Medulla oblongata (tissue), 1 donor: Measurements from ENCODE around the gene OPRL1.
"Not testable (repeated sequence)": the region's sequence is repeated elsewhere in the genome, so short reads cannot be mapped to it uniquely, and the experiment has no call there.

ENCODE experiments used
- DNase-seq: peaks from one replicate; pipeline ENCODE4 v3.0.0-alpha.2; 2015; ENCODE audit errors: extremely low spot score

OPRL1 gene

DNA sequence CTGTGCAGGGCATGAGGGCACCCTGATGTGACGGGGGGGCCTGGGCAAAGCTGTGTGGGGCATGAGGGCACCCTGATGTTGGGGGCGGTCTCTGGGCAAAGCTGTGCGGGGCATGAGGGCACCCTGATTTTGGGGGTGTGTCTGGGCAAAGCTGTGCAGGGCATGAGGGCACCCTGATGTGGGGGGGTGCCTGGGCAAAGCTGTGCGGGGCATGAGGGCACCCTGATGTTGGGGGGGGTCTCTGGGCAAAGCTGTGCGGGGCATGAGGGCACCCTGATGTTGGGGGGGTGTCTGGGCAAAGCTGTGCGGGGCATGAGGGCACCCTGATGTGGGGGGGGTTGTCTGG lies 37.5 kb downstream of the OPRL1 start:
- not testable (repeated sequence) for DNase-seq

GRCh38 chr20:64119301-64119680 lies 39.4 kb downstream of the OPRL1 start:
- no peak for DNase-seq

DNA sequence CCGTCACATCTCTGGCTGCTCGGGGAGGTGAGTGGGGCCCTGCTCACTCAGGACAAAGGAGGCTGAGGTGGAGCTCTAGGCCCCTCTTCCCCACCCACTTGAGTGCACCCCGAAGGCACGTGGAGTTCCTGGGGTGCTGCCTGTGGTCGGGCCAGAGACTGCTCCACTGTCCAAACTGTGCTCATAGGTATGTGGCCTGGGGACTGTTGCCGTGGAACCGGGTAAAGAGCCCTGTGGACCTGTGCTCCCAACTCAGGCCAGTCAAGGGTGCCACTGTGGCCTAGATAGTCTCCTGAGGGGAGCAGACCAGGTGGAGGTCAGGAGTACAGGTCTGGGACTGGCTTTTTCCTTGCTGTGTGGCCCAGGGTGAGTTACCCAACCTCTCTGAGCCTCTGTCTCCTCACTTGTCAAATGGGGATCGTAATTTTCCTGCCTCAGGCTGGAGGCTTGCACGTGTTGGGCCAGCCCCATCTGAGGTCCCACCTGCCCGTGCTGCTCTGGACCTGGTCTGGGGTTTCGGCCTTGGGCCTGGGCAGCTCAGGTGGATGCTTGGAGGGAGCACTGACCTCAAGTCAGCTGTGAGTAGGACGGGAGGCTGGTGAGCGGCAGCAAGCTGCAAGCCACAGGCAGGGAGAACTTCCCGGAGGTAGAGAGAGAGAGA lies 39.9 kb downstream of the OPRL1 start:
- DNase-seq, result no peak

- no peak for DNase-seq
These were observed 41.7 kb downstream of the OPRL1 start for GRCh38 chr20:64121586-64121985.

DNA sequence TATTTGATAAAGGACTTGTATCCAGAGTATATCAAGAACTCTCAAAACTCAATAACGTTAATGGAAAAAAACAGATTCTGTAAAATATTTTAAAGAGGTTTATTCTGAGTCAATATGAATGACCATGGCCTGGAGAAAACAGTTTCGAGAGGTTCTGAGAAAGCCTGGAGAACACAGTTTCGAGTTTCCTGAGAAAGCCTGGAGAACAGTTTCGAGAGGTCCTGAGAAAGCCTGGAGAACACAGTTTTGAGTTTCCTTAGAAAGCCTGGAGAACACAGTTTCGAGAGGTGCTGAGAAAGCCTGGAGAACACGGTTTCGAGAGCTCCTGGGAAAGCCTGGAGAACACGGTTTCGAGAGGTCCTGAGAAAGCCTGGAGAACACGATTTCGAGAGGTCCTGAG lies 43.0 kb downstream of the OPRL1 start:
- not testable (repeated sequence) for DNase-seq

GRCh38 chr20:64123517-64123916 lies 43.6 kb downstream of the OPRL1 start:
- DNase-seq, result not testable (repeated sequence)

DNA sequence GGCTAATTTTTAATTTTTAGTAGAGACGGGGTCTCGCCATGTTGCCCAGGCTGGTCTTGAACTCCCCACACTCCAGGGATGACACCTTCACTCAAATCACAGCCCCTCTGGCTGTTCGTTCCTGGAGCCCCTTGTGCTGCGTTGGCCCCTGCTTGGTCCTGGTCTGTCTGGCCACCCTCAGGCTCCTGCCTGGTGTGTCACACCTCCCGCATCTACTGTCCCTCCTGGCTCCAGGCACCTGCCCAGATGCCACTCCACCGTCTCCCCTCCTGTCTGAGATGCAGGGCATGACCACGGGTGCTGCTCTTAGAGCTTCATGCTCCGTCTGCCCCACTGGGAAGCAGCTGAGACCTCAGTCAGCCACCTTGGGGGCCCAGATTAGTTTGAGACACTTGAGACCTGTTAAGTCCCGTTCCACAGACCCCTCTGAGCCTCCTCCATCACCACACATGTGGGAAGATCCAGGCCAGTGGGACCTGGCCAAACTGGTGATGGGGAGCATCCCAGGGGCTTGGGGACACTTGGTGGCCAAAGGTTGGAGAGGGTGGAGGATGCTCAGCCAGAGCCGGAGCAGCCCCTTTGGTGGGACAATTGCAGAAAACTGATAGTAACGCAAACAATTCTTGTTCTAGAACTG lies 49.4 kb downstream of the OPRL1 start:
- no peak for DNase-seq

DNA sequence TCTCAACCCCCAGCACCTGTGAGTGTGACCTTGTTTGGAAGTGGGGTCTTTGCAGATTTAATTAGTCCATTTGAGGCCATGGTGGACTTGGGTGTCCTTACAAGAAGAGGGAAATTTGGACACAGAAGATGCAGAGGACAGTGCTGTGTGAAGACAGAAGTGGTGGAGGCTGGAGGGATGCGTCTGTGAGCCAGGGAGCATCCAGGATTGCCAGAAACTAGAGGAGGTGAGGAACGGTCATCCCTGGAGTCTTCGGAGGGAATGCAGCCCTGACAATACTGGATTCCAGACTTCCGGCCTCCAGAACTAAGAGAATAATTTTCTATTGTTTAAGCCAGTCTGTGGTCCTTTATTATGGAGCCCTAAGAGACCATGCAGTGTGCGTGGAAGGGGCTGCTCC lies 50.4 kb downstream of the OPRL1 start:
- DNase-seq, result no peak

DNA sequence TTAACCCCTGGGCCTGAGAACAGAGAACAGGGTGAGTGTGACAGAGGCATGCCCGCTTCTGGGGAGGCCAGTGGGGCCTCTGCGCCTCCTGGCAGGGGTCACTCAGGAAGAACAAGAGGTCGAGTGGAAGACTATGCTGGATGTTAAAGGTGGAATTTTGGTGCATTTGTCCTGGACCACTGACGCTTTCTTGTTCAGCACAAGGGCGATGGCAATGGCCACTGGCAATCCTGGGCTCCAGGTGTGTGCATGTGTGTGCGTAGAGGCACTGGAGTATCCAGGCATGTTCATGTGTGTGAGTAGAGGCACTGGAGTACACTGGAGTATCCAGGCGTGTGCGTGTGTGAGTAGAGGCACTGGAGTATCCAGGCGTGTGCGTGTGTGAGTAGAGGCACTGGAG lies 51.0 kb downstream of the OPRL1 start:
- no peak for DNase-seq

GRCh38 chr20:64131406-64131805 lies 51.5 kb downstream of the OPRL1 start:
- DNase-seq, result no peak

- no peak for DNase-seq
These were observed 54.1 kb downstream of the OPRL1 start for GRCh38 chr20:64133951-64134407.

GRCh38 chr20:64134744-64135143 lies 54.9 kb downstream of the OPRL1 start:
- DNase-seq, result not testable (repeated sequence)

DNA sequence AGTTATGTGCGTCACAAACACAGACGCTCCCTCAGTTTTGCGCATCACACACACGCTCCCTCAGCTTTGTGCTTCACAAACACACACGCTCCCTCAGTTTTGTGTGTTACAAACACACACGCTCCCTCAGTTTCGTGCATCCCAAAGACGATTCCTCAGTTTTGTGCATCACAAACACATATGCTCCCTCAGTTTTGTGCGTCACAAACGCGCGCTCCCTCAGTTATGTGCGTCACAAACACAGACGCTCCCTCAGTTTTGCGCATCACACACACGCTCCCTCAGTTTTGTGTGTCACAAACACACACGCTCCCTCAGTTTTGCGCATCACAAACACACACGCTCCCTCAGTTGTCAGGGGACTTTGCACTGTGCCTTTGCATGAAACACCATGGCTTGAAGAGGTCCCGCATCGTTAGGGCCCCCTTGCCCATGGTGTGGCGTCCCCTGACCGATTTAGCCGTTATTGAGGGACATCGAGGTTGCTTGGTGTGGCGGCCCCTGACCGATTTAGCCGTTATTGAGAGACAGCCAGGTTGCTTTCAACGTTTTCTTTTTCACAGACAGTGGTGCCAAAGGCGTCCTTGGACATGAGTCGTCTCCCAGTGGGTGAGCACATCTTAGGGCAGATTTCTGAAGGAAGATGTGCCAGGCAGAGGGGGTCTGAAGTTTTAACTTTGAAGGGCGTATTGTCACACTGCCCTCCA lies 56.3 kb downstream of the OPRL1 start:
- DNase-seq, result no peak

DNA sequence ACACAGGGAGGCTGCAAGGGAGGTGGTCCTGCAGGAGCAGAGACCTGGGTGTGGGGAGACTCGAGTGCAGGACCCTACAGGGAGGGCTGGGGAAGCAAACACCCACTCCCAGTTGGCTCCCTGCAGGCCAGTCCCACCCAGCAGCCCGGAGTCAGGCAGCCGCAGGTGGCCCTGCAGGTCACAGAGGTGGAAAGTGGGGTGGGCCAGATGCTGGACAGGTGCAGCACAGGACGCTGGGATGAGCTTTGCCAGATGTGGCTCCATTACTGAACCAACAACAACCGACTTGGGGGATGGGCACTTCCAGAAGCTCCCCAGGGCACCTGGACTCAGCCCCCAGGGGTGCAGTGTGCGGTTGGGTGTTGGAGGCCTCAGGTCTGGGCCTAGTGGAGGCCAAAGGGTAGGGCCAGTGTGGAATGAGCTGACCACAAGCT lies 57.7 kb downstream of the OPRL1 start:
- DNase-seq, result no peak

- no peak for DNase-seq
These were observed 58.5 kb downstream of the OPRL1 start for GRCh38 chr20:64138276-64138815.

DNA sequence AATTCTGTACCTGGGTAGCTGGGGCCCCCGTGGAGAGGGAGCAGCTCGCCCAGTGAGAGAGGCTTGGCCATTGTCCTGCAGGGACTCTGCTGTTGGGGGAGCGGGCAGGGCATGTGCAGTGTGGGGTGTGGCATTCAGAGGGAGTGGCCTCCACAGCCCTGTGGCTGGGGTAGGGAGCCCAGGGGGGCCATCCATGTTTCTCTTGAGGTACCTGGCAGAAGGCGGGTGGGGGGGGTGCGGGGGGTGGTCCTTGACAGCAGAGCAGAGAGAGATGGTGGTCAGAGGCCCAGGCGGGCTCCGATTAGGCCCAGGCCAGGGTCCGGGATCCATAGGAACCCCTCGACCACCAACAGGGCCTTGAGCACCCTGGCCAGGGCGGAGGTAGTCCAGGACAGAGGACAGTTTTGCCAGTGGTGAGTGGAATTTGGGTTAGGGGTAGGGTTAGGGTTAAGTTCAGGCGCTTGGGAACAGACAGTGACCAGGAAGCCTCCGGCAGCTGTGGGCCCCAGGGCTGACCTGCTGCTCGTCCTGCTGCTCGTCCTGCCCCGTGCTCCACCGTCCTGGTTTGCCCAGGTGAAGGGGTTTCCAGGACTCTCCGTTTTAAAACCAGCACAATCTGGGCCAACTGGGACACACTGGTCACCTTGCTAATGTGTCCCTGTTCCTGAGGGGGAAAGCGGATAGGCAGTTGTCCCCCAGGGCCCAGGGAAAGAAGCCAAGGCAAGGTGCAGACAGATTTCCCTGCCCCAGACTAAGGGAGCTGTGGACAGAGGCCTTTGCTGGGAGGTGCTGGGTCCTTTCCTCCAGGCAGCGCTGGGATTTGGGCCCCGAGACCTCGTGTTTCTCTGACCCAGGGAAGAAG lies 59.5 kb downstream of the OPRL1 start:
- DNase-seq, result no peak

DNA sequence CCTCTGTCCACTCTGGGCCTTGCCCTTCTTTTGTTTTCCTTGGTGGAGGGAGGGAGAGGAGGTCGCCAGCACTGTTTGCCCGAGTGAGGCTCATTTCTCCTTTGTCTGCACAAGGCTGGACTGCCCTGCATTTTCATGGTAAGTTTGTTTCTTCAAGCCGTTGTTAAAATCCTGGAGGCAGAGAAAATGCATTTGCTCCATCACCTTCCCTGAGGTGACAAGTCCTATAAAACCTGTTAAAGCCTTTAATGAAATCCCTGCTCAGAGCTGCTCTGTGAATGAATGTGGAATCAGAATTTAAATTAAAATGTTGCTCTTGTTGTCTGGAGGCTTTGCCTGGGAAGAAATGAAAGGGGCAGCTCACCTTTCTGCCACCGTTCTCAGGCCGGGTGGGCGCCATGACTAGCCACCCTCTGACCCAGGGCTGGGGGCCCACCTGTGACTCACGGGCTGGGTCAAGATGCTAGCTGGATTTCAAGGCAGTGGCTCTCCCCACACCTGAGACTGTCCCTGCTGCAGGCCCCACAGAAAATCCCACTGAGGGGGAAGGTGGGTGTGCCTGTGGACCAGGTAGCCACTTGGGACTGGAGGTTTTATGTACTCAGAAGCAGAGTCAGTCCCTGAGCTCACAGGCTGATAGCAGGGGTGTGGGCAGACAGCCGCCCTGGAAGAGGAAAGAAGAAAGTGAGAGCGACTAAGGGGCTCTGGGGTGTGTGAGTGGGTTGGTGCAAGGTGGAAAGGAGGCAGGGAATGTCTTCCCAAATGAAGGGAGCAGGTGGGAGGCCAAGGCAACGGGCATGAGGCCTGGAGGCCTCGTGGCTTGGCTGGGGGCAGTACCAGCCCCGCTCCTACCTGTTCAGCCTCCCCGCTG lies 60.4 kb downstream of the OPRL1 start:
- no peak for DNase-seq

- no peak for DNase-seq
These were observed 61.1 kb downstream of the OPRL1 start for GRCh38 chr20:64140956-64141355.

- DNase-seq, result no peak
These were observed 62.7 kb downstream of the OPRL1 start for GRCh38 chr20:64142590-64142989.

GRCh38 chr20:64143018-64143801 lies 63.3 kb downstream of the OPRL1 start:
- DNase-seq, result no peak
